ENCODE results near the gene UBE3C. TPM values are rescaled to one million over a fixed set of nuclear protein-coding genes. Genes with fewer than 3 reads are reported as not detected.

The UBE3C gene
- total and polyA plus RNA-seq, 2 of the 13 experiments (the other 11 are each of a cell fraction or from before 2014, with no cell fraction given): 27.0 to 48.2 TPM

- no peak for TF ChIP-seq ZBTB34 (CRISPR knock-in tag; IDR thresholded peaks at IDR 0.05)
- no peak for TF ChIP-seq MTA3 (CRISPR knock-in tag; IDR thresholded peaks at IDR 0.05)
- no peak for TF ChIP-seq GTF3A (CRISPR knock-in tag; conservative IDR thresholded peaks at IDR 0.05)
- TF ChIP-seq XRCC5 (optimal IDR thresholded peaks at IDR 0.05; ENCODE audit: low read length): peak; percentile 23
- no peak for TF ChIP-seq SMC3 (IDR thresholded peaks at IDR 0.05; ENCODE audit: low read length)
- TF ChIP-seq ZNF563 (CRISPR knock-in tag; IDR thresholded peaks at IDR 0.05): no peak
- TF ChIP-seq ZNF672 (CRISPR knock-in tag; IDR thresholded peaks at IDR 0.05): no peak
- no peak for TF ChIP-seq ZNF605 (CRISPR knock-in tag; IDR thresholded peaks at IDR 0.05)
- no peak for TF ChIP-seq ZSCAN9 (CRISPR knock-in tag; IDR thresholded peaks at IDR 0.05; ENCODE audit: borderline replicate concordance)
- TF ChIP-seq THAP8 (CRISPR knock-in tag; IDR thresholded peaks at IDR 0.05; ENCODE audit: borderline replicate concordance): no peak
- no peak for TF ChIP-seq TP53 (CRISPR knock-in tag; conservative IDR thresholded peaks at IDR 0.05)
- peak; percentile 54; the same call in 1 of the 2 replicates for TF ChIP-seq ZNF292 (CRISPR knock-in tag; IDR thresholded peaks at IDR 0.05; ENCODE audit: borderline replicate concordance, low read depth)
- TF ChIP-seq HNF1A (IDR thresholded peaks at IDR 0.05; ENCODE audit: low read depth): no peak
- no peak for TF ChIP-seq HNF1A (CRISPR knock-in tag; IDR thresholded peaks at IDR 0.05; ENCODE audit: borderline replicate concordance)
- TF ChIP-seq NR2F6 (IDR thresholded peaks at IDR 0.05): no peak
- no peak for TF ChIP-seq NR2F6 (CRISPR knock-in tag; IDR thresholded peaks at IDR 0.05)
- no peak for TF ChIP-seq RORA (CRISPR knock-in tag; IDR thresholded peaks at IDR 0.05)
- 0 out of 2 replicates have a peak, but pooled peaks have one; percentile 46 for TF ChIP-seq HOMEZ (CRISPR knock-in tag; IDR thresholded peaks at IDR 0.05; ENCODE audit: low read depth)
- no peak for TF ChIP-seq SIX4 (CRISPR knock-in tag; IDR thresholded peaks at IDR 0.05)
- TF ChIP-seq NRL (CRISPR knock-in tag; IDR thresholded peaks at IDR 0.05; ENCODE audit: borderline replicate concordance): no peak
- TF ChIP-seq NAIF1 (CRISPR knock-in tag; IDR thresholded peaks at IDR 0.05; ENCODE audit: borderline replicate concordance): no peak
- no peak for TF ChIP-seq ZNF501 (CRISPR knock-in tag; IDR thresholded peaks at IDR 0.05)
- no peak for TF ChIP-seq MXI1 (IDR thresholded peaks at IDR 0.05; ENCODE audit: borderline replicate concordance, low read depth, low read length)
- TF ChIP-seq PREB (CRISPR knock-in tag; IDR thresholded peaks at IDR 0.05): no peak
- peak; percentile 58 for TF ChIP-seq SALL1 (CRISPR knock-in tag; IDR thresholded peaks at IDR 0.05)
Measured at GRCh38 chr7:157150882-157151281, 12.2 kb downstream of the UBE3C start (continued).

All from HepG2 (cell line).